AG04450 (cell line): ENCODE measurements around the gene BCAS2. TPM values are rescaled to one million over a fixed set of nuclear protein-coding genes. Genes with fewer than 3 reads are reported as not detected.
A peak's percentile ranks its signal among the peaks of the same experiment; 100 is the strongest.

ENCODE experiments used
- CTCF ChIA-PET: fragments of 300-600, 350-600 bp; formaldehyde crosslinking; extraction: SDS; loops from one replicate; lab custom pipeline; 2022; ENCODE audit warnings: antibody characterized with exemption, inconsistent platforms; lab: Charles Lee
- POLR2A ChIA-PET: fragments of 350-600 bp; formaldehyde crosslinking; extraction: SDS; loops from one replicate; lab custom pipeline; 2021; ENCODE audit warnings: antibody characterized with exemption, inconsistent platforms; lab: Yijun Ruan, JAX
- DNase-seq: peaks from one replicate; pipeline ENCODE4 v3.0.0-alpha.2; 2011; ENCODE audit warnings: low read depth, low spot score
- H3K27ac ChIP-seq: one replicate; pipeline ENCODE4 v1.5.1; 2012; ENCODE audit warnings: low read depth, low read length, control low read depth
- H3K27me3 ChIP-seq: one replicate; pipeline ENCODE4 v1.6.0; 2012; ENCODE audit warnings: low read length; ENCODE audit not compliant: control insufficient read depth, insufficient read depth
- H3K4me3 ChIP-seq: 2 replicates; pipeline ENCODE4 v1.5.1; 2011; ENCODE audit warnings: mild to moderate bottlenecking, low read depth, low read length, control low read depth
- H3K9me3 ChIP-seq: 2 replicates; pipeline ENCODE4 v1.5.1; 2012; ENCODE audit warnings: low read length; ENCODE audit not compliant: control insufficient read depth, insufficient read depth
- CTCF ChIP-seq: IDR thresholded peaks from 2 replicates; pipeline ENCODE4 v1.5.1; 2011; ENCODE audit warnings: low read depth, low read length, control low read depth, inconsistent platforms
- polyA minus RNA-seq: library from RNA; depleted of rRNA, polyadenylated mRNA; stranded (reverse); fragments of >200 nt; gene quantifications from 2 replicates; pipeline ENCODE4 v1.2.3, GENCODE V29; 2011; rRNA and poly(A)+ RNA removed
- polyA plus RNA-seq: library from polyadenylated mRNA; depleted of rRNA; stranded (reverse); fragments of >200 nt; gene quantifications from 2 replicates; pipeline ENCODE4 v1.2.3, GENCODE V29; 2011; rRNA removed

The BCAS2 gene
- polyA plus RNA-seq: 35.3 and 52.1 TPM in 2 replicates
- 13.6 and 22.2 TPM in 2 replicates for polyA minus RNA-seq

GRCh38 chr1:114581335-114582287, at the start of gene BCAS2:
BCAS2 (minus strand) TSS chr1:114581615; CDS start chr1:114581591, 24 bp downstream.
- TF ChIP-seq CTCF: no peak
- no peaks in the 10 kb centered on the region for H3K27me3 ChIP-seq
- POLR2A ChIA-PET: interaction anchor here (0.6 kb wide), 1 partner anchor 225 kb away, joined by 4 read pairs; no protein-coding TSS in a partner anchor
- no peaks in the 10 kb centered on the region for H3K9me3 ChIP-seq
- CTCF ChIA-PET: interaction anchor here (0.8 to 1.7 kb wide), 4 partner anchors 9 to 236 kb away, joined by 3 to 9 read pairs (median 4); no protein-coding TSS in a partner anchor
- peak within 1 kb of the TSS; percentile 96 for H3K4me3 ChIP-seq
- H3K27ac ChIP-seq: peak within 1 kb of the TSS; percentile 68
- DNase-seq: peak; percentile 95

GRCh38 chr1:114627107-114627506, 45.7 kb upstream of the BCAS2 start:
- Histone ChIP-seq H3K27me3 (no peaks in the 10 kb centered on the region), H3K27ac (no peak overlapping the region), H3K9me3 (no peaks in the 10 kb centered on the region; the same call in 1 of the 2 replicates), H3K4me3 (no peak overlapping the region)
- no peak for TF ChIP-seq CTCF
- DNase-seq: no peak
- CTCF ChIA-PET: no interaction called here
- POLR2A ChIA-PET: no interaction called here

- H3K27ac ChIP-seq: no peak overlapping the region
- DNase-seq: no peak
- no peaks in the 10 kb centered on the region for H3K27me3 ChIP-seq
- CTCF ChIA-PET: no interaction called here
- POLR2A ChIA-PET: no interaction called here
- no peak overlapping the region for H3K4me3 ChIP-seq
- H3K9me3 ChIP-seq: no peaks in the 10 kb centered on the region
- TF ChIP-seq CTCF: no peak
Measured at GRCh38 chr1:114623364-114623763, 41.9 kb upstream of the BCAS2 start.

- ChIA-PET POLR2A (no interaction called here), CTCF (no interaction called here)
- Histone ChIP-seq H3K27me3 (no peaks in the 10 kb centered on the region), H3K4me3 (no peak overlapping the region), H3K9me3 (no peaks in the 10 kb centered on the region), H3K27ac (no peak overlapping the region)
- DNase-seq: no peak
- no peak for TF ChIP-seq CTCF
Measured at GRCh38 chr1:114620419-114620818, 39.0 kb upstream of the BCAS2 start.

GRCh38 chr1:114618606-114619005, 37.2 kb upstream of the BCAS2 start:
- TF ChIP-seq CTCF: no peak
- no peak for DNase-seq
- ChIA-PET POLR2A (no interaction called here), CTCF (no interaction called here)
- no peaks in the 10 kb centered on the region for H3K9me3 ChIP-seq
- no peak overlapping the region for H3K27ac ChIP-seq
- no peak overlapping the region for H3K4me3 ChIP-seq
- no peaks in the 10 kb centered on the region for H3K27me3 ChIP-seq
